Measurements from ENCODE around the gene VEPH1.

The VEPH1 gene

DNA sequence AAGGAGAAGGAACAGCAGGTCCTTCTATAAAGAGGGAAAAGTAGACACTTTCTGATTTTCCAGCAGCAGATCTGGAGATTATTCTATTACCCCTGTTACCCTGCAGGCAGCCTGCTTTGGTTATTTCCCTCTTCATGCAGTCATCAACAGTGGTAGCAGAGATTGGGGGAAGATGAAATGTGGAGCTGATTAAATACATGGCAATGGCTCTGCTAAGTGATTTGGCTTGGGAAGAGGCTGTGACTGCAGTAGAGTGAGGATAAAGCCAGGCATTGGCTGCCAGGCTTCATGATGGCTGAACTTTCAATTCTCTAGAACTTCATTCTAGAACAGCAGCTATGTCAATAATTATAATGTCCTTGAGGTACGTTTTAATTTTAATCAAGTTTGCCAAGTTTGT, 37.5 kb downstream of the VEPH1 start:
- Histone ChIP-seq H3K27me3 (no peaks in the 10 kb centered on the region), H3K27ac (peak overlapping the region; percentile 65), H3K4me3 (ENCODE audit: low read depth in 1 of 2, low read length in 1 of 2) (no peak overlapping the region), H3K9me3 (no peaks in the 10 kb centered on the region), H3K36me3 (no peaks in the 10 kb centered on the region), H3K4me1 (ENCODE audit: control insufficient read depth in 1 of 2, insufficient read depth in 1 of 2, low read depth in 1 of 2, low read length in 1 of 2) (peaks cover 49 to 54% of the 10 kb centered on the region in 2 experiments)
- TF ChIP-seq, protein P1, sequence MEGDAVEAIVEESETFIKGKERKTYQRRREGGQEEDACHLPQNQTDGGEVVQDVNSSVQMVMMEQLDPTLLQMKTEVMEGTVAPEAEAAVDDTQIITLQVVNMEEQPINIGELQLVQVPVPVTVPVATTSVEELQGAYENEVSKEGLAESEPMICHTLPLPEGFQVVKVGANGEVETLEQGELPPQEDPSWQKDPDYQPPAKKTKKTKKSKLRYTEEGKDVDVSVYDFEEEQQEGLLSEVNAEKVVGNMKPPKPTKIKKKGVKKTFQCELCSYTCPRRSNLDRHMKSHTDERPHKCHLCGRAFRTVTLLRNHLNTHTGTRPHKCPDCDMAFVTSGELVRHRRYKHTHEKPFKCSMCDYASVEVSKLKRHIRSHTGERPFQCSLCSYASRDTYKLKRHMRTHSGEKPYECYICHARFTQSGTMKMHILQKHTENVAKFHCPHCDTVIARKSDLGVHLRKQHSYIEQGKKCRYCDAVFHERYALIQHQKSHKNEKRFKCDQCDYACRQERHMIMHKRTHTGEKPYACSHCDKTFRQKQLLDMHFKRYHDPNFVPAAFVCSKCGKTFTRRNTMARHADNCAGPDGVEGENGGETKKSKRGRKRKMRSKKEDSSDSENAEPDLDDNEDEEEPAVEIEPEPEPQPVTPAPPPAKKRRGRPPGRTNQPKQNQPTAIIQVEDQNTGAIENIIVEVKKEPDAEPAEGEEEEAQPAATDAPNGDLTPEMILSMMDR (IDR thresholded peaks at IDR 0.05), result no peak

DNA sequence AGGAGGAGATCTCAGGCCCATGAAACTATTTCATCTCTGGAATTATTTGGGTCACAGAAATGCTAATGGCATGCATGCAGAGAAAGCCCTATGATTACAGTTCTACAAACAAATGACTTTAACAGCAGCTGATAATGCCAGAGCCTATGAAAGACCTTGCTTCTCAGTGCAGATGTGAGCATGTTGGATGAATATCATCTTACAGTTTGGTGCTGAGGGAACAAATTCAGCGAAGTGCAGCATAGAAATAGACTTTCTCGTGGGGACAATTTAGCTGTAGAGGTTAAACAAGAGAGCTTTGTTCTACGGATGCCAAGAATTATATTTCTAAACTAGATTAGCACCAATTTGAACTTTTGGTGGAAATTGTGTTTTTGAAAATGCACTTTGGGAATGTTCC, 38.9 kb downstream of the VEPH1 start:
- Histone ChIP-seq H3K4me3 (ENCODE audit: low read depth in 1 of 2, low read length in 1 of 2) (no peak overlapping the region), H3K36me3 (no peaks in the 10 kb centered on the region), H3K4me1 (ENCODE audit: control insufficient read depth in 1 of 2, insufficient read depth in 1 of 2, low read depth in 1 of 2, low read length in 1 of 2) (peaks cover 36 to 39% of the 10 kb centered on the region in 2 experiments), H3K27me3 (no peaks in the 10 kb centered on the region), H3K9me3 (no peaks in the 10 kb centered on the region), H3K27ac (no peak overlapping the region)
- TF ChIP-seq, protein P1 (IDR thresholded peaks at IDR 0.05), result no peak

DNA sequence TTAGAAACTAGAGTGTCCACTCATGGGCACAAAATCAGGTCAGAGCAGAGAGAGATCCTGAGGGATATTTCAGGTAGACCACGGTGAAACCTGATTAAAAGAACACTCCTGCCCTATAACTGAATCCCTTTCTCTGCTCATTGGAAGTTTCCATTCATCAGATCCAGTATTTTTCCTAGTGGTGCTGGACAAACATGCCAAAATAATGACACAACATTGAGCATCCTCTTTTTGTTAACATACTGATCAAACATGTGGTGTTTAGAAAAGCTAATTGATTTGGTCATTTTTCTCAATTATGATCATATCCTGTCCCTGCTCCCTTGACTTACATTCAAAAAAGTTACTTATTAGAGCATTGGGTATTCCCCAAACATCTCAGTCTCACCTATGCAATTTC, 39.4 kb downstream of the VEPH1 start:
- H3K4me3 ChIP-seq (ENCODE audit: low read depth in 1 of 2, low read length in 1 of 2), result no peak overlapping the region
- no peaks in the 10 kb centered on the region for H3K27me3 ChIP-seq
- no peaks in the 10 kb centered on the region for H3K36me3 ChIP-seq
- H3K9me3 ChIP-seq, result no peaks in the 10 kb centered on the region
- no peak overlapping the region for H3K27ac ChIP-seq
- H3K4me1 ChIP-seq (ENCODE audit: control insufficient read depth in 1 of 2, insufficient read depth in 1 of 2, low read depth in 1 of 2, low read length in 1 of 2), result peaks cover 31 to 34% of the 10 kb centered on the region in 2 experiments
- TF ChIP-seq, protein P1 (IDR thresholded peaks at IDR 0.05), result no peak

DNA sequence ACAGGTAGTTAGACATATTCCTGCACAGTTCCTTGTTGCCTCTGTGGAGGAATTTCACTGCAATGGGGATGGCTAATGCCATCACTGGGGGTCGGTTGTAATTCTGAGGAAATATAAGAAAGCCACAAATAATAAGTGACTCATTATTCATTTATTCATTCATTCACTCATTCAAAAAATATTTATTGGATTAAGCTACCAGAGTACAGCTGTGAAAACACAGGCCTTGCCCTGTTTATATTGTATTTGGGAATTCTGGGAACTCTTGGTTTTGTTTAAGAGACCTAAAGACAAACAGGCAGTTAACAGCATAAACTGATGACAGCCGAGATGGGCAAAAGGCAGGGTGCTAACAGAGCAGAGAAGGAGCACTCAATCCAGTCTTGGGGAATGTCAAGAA, 43.0 kb downstream of the VEPH1 start:
- Histone ChIP-seq H3K27ac (no peak overlapping the region), H3K9me3 (no peaks in the 10 kb centered on the region), H3K4me1 (ENCODE audit: control insufficient read depth in 1 of 2, insufficient read depth in 1 of 2, low read depth in 1 of 2, low read length in 1 of 2) (no peaks in the 10 kb centered on the region), H3K4me3 (ENCODE audit: low read depth in 1 of 2, low read length in 1 of 2) (no peak overlapping the region), H3K36me3 (no peaks in the 10 kb centered on the region), H3K27me3 (no peaks in the 10 kb centered on the region)
- TF ChIP-seq, protein P1 (IDR thresholded peaks at IDR 0.05), result no peak

DNA sequence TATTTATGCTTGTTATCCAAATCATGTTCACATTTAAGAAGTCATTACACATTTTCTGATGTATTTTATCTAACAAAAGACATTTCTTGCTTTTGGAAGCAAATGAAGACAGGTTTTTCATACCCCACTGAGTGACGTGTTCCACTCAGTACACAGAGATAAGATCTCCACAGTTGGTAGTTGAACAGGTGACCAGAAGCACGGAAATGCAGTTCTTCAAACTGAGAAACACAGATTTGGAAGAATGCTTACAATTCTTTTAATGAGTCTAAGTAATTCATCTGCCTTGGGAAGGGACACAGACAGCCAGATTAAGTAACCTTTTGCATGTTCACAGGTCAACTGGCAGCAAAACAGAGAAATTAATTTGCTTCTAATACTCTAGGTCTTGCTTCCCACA, 43.5 kb downstream of the VEPH1 start:
- TF ChIP-seq, protein P1 (IDR thresholded peaks at IDR 0.05), result no peak
- Histone ChIP-seq H3K27me3 (no peaks in the 10 kb centered on the region), H3K27ac (no peak overlapping the region), H3K4me3 (ENCODE audit: low read depth in 1 of 2, low read length in 1 of 2) (no peak overlapping the region), H3K9me3 (no peaks in the 10 kb centered on the region), H3K36me3 (no peaks in the 10 kb centered on the region), H3K4me1 (ENCODE audit: control insufficient read depth in 1 of 2, insufficient read depth in 1 of 2, low read depth in 1 of 2, low read length in 1 of 2) (no peaks in the 10 kb centered on the region)

DNA sequence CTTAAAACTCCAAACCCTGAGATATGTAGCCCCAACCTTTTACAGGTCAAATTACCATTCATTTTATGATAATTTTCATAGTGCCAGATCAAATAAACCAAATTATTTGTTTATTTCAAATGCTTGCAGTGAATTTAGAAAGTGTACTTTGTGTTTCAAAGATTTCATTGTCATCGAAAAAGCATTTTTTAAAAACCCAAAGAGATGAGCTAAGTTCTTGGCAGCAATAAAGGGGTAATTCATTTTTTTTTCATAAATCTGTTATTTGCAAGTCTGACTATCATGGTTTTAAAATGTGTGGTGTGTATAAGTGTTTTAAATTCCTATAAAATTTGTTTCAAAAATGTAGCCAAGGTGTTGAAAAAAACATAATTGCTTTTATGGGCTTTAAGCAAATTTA, 49.4 kb downstream of the VEPH1 start:
- H3K27me3 ChIP-seq, result no peaks in the 10 kb centered on the region
- H3K36me3 ChIP-seq, result no peaks in the 10 kb centered on the region
- TF ChIP-seq, protein P1 (IDR thresholded peaks at IDR 0.05), result no peak
- no peak overlapping the region for H3K4me3 ChIP-seq (ENCODE audit: low read depth in 1 of 2, low read length in 1 of 2)
- no peaks in the 10 kb centered on the region for H3K9me3 ChIP-seq
- H3K4me1 ChIP-seq (ENCODE audit: control insufficient read depth in 1 of 2, insufficient read depth in 1 of 2, low read depth in 1 of 2, low read length in 1 of 2), result peaks cover 12 to 16% of the 10 kb centered on the region in 2 experiments
- H3K27ac ChIP-seq, result no peak overlapping the region

All from neutrophil (primary cell).